IPS-20b (cell line): ENCODE data around the gene INTS6L.

Experiments used
- H3K27ac ChIP-seq: one replicate; pipeline ENCODE4 v1.5.1; 2013; ENCODE audit warnings: low read length
- H3K27me3 ChIP-seq: 2 replicates; pipeline ENCODE4 v1.6.1; 2013; ENCODE audit warnings: mild to moderate bottlenecking, low read length, inconsistent platforms; ENCODE audit not compliant: insufficient read depth
- H3K36me3 ChIP-seq: 2 replicates; pipeline ENCODE4 v1.6.1; 2013; ENCODE audit warnings: low read depth, mild to moderate bottlenecking, inconsistent platforms, low read length, moderate library complexity; ENCODE audit not compliant: insufficient read depth
- H3K4me1 ChIP-seq: 2 replicates; pipeline ENCODE4 v1.6.1; 2013; ENCODE audit warnings: mild to moderate bottlenecking, control low read depth, inconsistent platforms, low read length, moderate library complexity; ENCODE audit not compliant: insufficient read depth
- H3K4me3 ChIP-seq: 2 replicates; pipeline ENCODE4 v1.5.1; 2013; ENCODE audit warnings: mild to moderate bottlenecking, low read length, inconsistent platforms
- H3K9ac ChIP-seq: 2 replicates; pipeline ENCODE4 v1.6.1; 2013; ENCODE audit warnings: low read depth, mild to moderate bottlenecking, inconsistent platforms, low read length, moderate library complexity
- H3K9me3 ChIP-seq: 2 replicates; pipeline ENCODE4 v1.6.1; 2013; ENCODE audit warnings: mild to moderate bottlenecking, low read depth, low read length, inconsistent platforms; ENCODE audit not compliant: insufficient read depth

The INTS6L gene

GRCh38 chrX:135505351-135505750, 15.1 kb upstream of the INTS6L start:
- no peaks in the 10 kb centered on the region for H3K4me1 ChIP-seq
- no peaks in the 10 kb centered on the region for H3K9me3 ChIP-seq
- H3K9ac ChIP-seq = no peak overlapping the region
- no peak overlapping the region for H3K27ac ChIP-seq
- H3K36me3 ChIP-seq = no peaks in the 10 kb centered on the region
- no peaks in the 10 kb centered on the region for H3K27me3 ChIP-seq
- no peak overlapping the region for H3K4me3 ChIP-seq

GRCh38 chrX:135509885-135510284, 10.6 kb upstream of the INTS6L start:
- H3K4me3 ChIP-seq = no peak overlapping the region
- H3K27me3 ChIP-seq = no peaks in the 10 kb centered on the region
- H3K27ac ChIP-seq = no peak overlapping the region
- no peaks in the 10 kb centered on the region for H3K36me3 ChIP-seq
- H3K4me1 ChIP-seq = no peaks in the 10 kb centered on the region
- no peak overlapping the region for H3K9ac ChIP-seq
- no peaks in the 10 kb centered on the region for H3K9me3 ChIP-seq

GRCh38 chrX:135512508-135513129, 7.8 kb upstream of the INTS6L start:
- H3K27me3 ChIP-seq = no peaks in the 10 kb centered on the region
- no peaks in the 10 kb centered on the region for H3K36me3 ChIP-seq
- no peak overlapping the region for H3K4me3 ChIP-seq
- H3K9ac ChIP-seq = no peak overlapping the region
- no peaks in the 10 kb centered on the region for H3K9me3 ChIP-seq
- no peak overlapping the region for H3K27ac ChIP-seq
- H3K4me1 ChIP-seq = no peaks in the 10 kb centered on the region

GRCh38 chrX:135513130-135513515, 7.3 kb upstream of the INTS6L start:
- H3K4me3 ChIP-seq = no peak overlapping the region
- H3K27me3 ChIP-seq = no peaks in the 10 kb centered on the region
- H3K4me1 ChIP-seq = no peaks in the 10 kb centered on the region
- H3K36me3 ChIP-seq = no peaks in the 10 kb centered on the region
- no peaks in the 10 kb centered on the region for H3K9me3 ChIP-seq
- H3K27ac ChIP-seq = no peak overlapping the region
- no peak overlapping the region for H3K9ac ChIP-seq

GRCh38 chrX:135516376-135516775, 4.1 kb upstream of the INTS6L start:
- H3K36me3 ChIP-seq = no peaks in the 10 kb centered on the region
- no peak overlapping the region for H3K9ac ChIP-seq
- H3K27ac ChIP-seq = no peak overlapping the region
- no peaks in the 10 kb centered on the region for H3K9me3 ChIP-seq
- H3K27me3 ChIP-seq = no peaks in the 10 kb centered on the region
- H3K4me1 ChIP-seq = no peaks in the 10 kb centered on the region
- H3K4me3 ChIP-seq = no peak overlapping the region

- H3K36me3 ChIP-seq = no peaks in the 10 kb centered on the region
- H3K27ac ChIP-seq = no peak overlapping the region
- no peaks in the 10 kb centered on the region for H3K4me1 ChIP-seq
- no peak overlapping the region for H3K9ac ChIP-seq
- no peak overlapping the region for H3K4me3 ChIP-seq
- H3K9me3 ChIP-seq = no peaks in the 10 kb centered on the region
- no peaks in the 10 kb centered on the region for H3K27me3 ChIP-seq
Measured at GRCh38 chrX:135518161-135518560, 2.3 kb upstream of the INTS6L start.

GRCh38 chrX:135520022-135520552, 373 bp upstream of the INTS6L start:
- Histone ChIP-seq H3K9ac (peak overlapping the region; percentile 72; the same call in 1 of the 2 replicates), H3K4me3 (peak overlapping the region; percentile 83), H3K9me3 (no peaks in the 10 kb centered on the region), H3K36me3 (no peaks in the 10 kb centered on the region), H3K4me1 (no peaks in the 10 kb centered on the region), H3K27me3 (no peaks in the 10 kb centered on the region), H3K27ac (no peak overlapping the region)

GRCh38 chrX:135521405-135522131, 1.1 kb downstream of the INTS6L start:
- H3K4me3 ChIP-seq = peak overlapping the region; percentile 83
- H3K9ac ChIP-seq = peak overlapping the region; percentile 86
- H3K4me1 ChIP-seq = no peaks in the 10 kb centered on the region
- H3K27me3 ChIP-seq = no peaks in the 10 kb centered on the region
- H3K27ac ChIP-seq = peak overlapping the region; percentile 65
- H3K9me3 ChIP-seq = no peaks in the 10 kb centered on the region
- H3K36me3 ChIP-seq = no peaks in the 10 kb centered on the region

GRCh38 chrX:135522132-135522530, 1.7 kb downstream of the INTS6L start:
- Histone ChIP-seq H3K9me3 (no peaks in the 10 kb centered on the region), H3K27me3 (no peaks in the 10 kb centered on the region), H3K9ac (peak overlapping the region; percentile 86), H3K27ac (peak overlapping the region; percentile 65), H3K4me3 (peak overlapping the region; percentile 83), H3K4me1 (no peaks in the 10 kb centered on the region), H3K36me3 (no peaks in the 10 kb centered on the region)

GRCh38 chrX:135522878-135523693, 2.6 kb downstream of the INTS6L start:
- no peaks in the 10 kb centered on the region for H3K9me3 ChIP-seq
- H3K4me1 ChIP-seq = peaks cover 7% of the 10 kb centered on the region; the same call in 1 of the 2 replicates
- no peaks in the 10 kb centered on the region for H3K27me3 ChIP-seq
- H3K4me3 ChIP-seq = no peak overlapping the region
- no peak overlapping the region; the same call in 1 of the 2 replicates for H3K9ac ChIP-seq
- no peak overlapping the region for H3K27ac ChIP-seq
- no peaks in the 10 kb centered on the region for H3K36me3 ChIP-seq

GRCh38 chrX:135528254-135528653, 7.8 kb downstream of the INTS6L start:
- Histone ChIP-seq H3K9ac (no peak overlapping the region), H3K27ac (no peak overlapping the region), H3K9me3 (no peaks in the 10 kb centered on the region), H3K36me3 (no peaks in the 10 kb centered on the region), H3K4me1 (peaks cover 7% of the 10 kb centered on the region; the same call in 1 of the 2 replicates), H3K27me3 (no peaks in the 10 kb centered on the region), H3K4me3 (no peak overlapping the region)
